Smooth muscle cell (in vitro differentiated cells): ENCODE measurements around the gene HDAC1. TPM values are rescaled to one million over a fixed set of nuclear protein-coding genes. Genes with fewer than 3 reads are reported as not detected.

ENCODE experiments used
- DNase-seq: peaks from one replicate; lab custom pipeline; 2025; ENCODE audit not compliant: unreplicated experiment; lab: John Stamatoyannopoulos, UW
- H2AFZ ChIP-seq: fragments of 200-600 bp; sonication (generic); 2 replicates; pipeline ENCODE4 v1.6.0; 2016; ENCODE audit warnings: antibody characterized with exemption, low read depth, mild to moderate bottlenecking
- H3F3A ChIP-seq: fragments of 200-600 bp; sonication (generic); 2 replicates; pipeline ENCODE4 v1.6.0; 2017; ENCODE audit warnings: antibody characterized with exemption, low read depth
- H3K27ac ChIP-seq: fragments of 200-600 bp; sonication (generic); 2 replicates; pipeline ENCODE4 v1.5.1; 2016; ENCODE audit warnings: low read depth, mild to moderate bottlenecking
- H3K27me3 ChIP-seq: fragments of 200-600 bp; sonication (generic); 2 replicates; pipeline ENCODE4 v1.6.1; 2016; ENCODE audit warnings: low read depth, mild to moderate bottlenecking
- H3K36me3 ChIP-seq: fragments of 200-600 bp; sonication (generic); 2 replicates; pipeline ENCODE4 v1.5.1; 2016; ENCODE audit warnings: low read depth
- H3K4me1 ChIP-seq: fragments of 200-600 bp; sonication (generic); 2 replicates; pipeline ENCODE4 v1.5.1; 2016; ENCODE audit warnings: low read depth
- H3K4me2 ChIP-seq: fragments of 200-600 bp; sonication (generic); 2 replicates; pipeline ENCODE4 v1.6.0; 2016; ENCODE audit warnings: mild to moderate bottlenecking
- H3K4me3 ChIP-seq: fragments of 200-600 bp; sonication (generic); 2 replicates; pipeline ENCODE4 v1.5.1; 2016; ENCODE audit warnings: mild to moderate bottlenecking
- H3K79me2 ChIP-seq: fragments of 200-600 bp; sonication (generic); 2 replicates; pipeline ENCODE4 v1.6.0; 2016; ENCODE audit warnings: low read depth, mild to moderate bottlenecking
- H3K9ac ChIP-seq: fragments of 200-600 bp; sonication (generic); 2 replicates; pipeline ENCODE4 v1.6.0; 2016; ENCODE audit warnings: low read depth
- H3K9me3 ChIP-seq: fragments of 200-600 bp; sonication (generic); replicated peaks from 2 replicates; pipeline ENCODE4 v1.5.1; 2016; ENCODE audit warnings: low read depth
- H4K20me1 ChIP-seq: fragments of 200-600 bp; sonication (generic); 2 replicates; pipeline ENCODE4 v1.6.0; 2016; ENCODE audit warnings: low read depth
- CTCF ChIP-seq: fragments of 200-600 bp; sonication (generic); IDR thresholded peaks from 2 replicates; pipeline ENCODE4 v1.5.1; 2017; ENCODE audit warnings: borderline replicate concordance, mild to moderate bottlenecking, antibody characterized with exemption; ENCODE audit not compliant: insufficient read depth, poor library complexity, severe bottlenecking
- WGBS: methylation state at CpG from one replicate; pipeline ENCODE4 v1.1.7; 2016; ENCODE audit warnings: low lambda C conversion rate; 5-methylcytosine and 5-hydroxymethylcytosine counted together
- polyA plus RNA-seq: library from polyadenylated mRNA; unstranded; fragments of >200 nt; fragmentation: Nextera tagmentation; extraction: Ambion mirVana; gene quantifications from 2 replicates; pipeline ENCODE4 v1.2.1, GENCODE V29; 2016
- total RNA-seq: library from RNA; depleted of rRNA; stranded (reverse); fragments of >200 nt; gene quantifications from 2 replicates; pipeline ENCODE4 v1.2.3, GENCODE V29; 2014

The HDAC1 gene
- total and polyA plus RNA-seq, 2 experiments from 2014 or later: 29.3 to 48.8 TPM

GRCh38 chr1:32336591-32336932 lies 44.7 kb downstream of the HDAC1 start:
- no peak overlapping the region for H2AFZ ChIP-seq
- 20% methylated on average over 15 of the region's 15 CpGs for WGBS
- no peak for TF ChIP-seq CTCF
- H3K79me2 ChIP-seq: peaks cover 24% of the 10 kb centered on the region
- no peaks in the 10 kb centered on the region for H3K36me3 ChIP-seq
- no peak for DNase-seq
- H3F3A ChIP-seq: peaks cover 16% of the 10 kb centered on the region
- peaks cover 39% of the 10 kb centered on the region for H4K20me1 ChIP-seq
- peaks cover 46% of the 10 kb centered on the region for H3K4me1 ChIP-seq
- peak overlapping the region; percentile 99 for H3K4me3 ChIP-seq
- no peak overlapping the region for H3K9ac ChIP-seq
- peak overlapping the region; percentile 99 for H3K4me2 ChIP-seq
- no peaks in the 10 kb centered on the region for H3K27me3 ChIP-seq
- H3K27ac ChIP-seq: no peak overlapping the region
- H3K9me3 ChIP-seq: no peaks in the 10 kb centered on the region

- Histone ChIP-seq H3K9me3 (no peaks in the 10 kb centered on the region), H3K4me3 (no peak overlapping the region), H3K36me3 (no peaks in the 10 kb centered on the region), H2AFZ (no peak overlapping the region), H4K20me1 (peaks cover 33% of the 10 kb centered on the region), H3K4me2 (peak overlapping the region; percentile 99), H3K9ac (no peak overlapping the region), H3F3A (peaks cover 16% of the 10 kb centered on the region), H3K27me3 (no peaks in the 10 kb centered on the region), H3K27ac (no peak overlapping the region), H3K4me1 (peaks cover 46% of the 10 kb centered on the region), H3K79me2 (peaks cover 24% of the 10 kb centered on the region)
- WGBS: 54% methylated on average over 6 of the region's 8 CpGs
- no peak for DNase-seq
- TF ChIP-seq CTCF: no peak
These were observed 45.2 kb downstream of the HDAC1 start for GRCh38 chr1:32336963-32337675.

GRCh38 chr1:32337855-32338636 lies 46.2 kb downstream of the HDAC1 start:
- peaks cover 43% of the 10 kb centered on the region for H3K4me1 ChIP-seq
- 70% methylated on average over 16 of the region's 16 CpGs for WGBS
- no peak overlapping the region for H3K4me3 ChIP-seq
- H3K27me3 ChIP-seq: no peaks in the 10 kb centered on the region
- no peak overlapping the region for H3K9ac ChIP-seq
- peaks cover 24% of the 10 kb centered on the region for H3K79me2 ChIP-seq
- peaks cover 24% of the 10 kb centered on the region for H4K20me1 ChIP-seq
- H3K9me3 ChIP-seq: no peaks in the 10 kb centered on the region
- no peak overlapping the region for H3K4me2 ChIP-seq
- H3K27ac ChIP-seq: peak overlapping the region; percentile 20
- TF ChIP-seq CTCF: no peak
- H2AFZ ChIP-seq: no peak overlapping the region
- DNase-seq: no peak
- H3F3A ChIP-seq: peaks cover 15% of the 10 kb centered on the region
- no peaks in the 10 kb centered on the region for H3K36me3 ChIP-seq
